ENCODE results near the gene ATP7A.
"Not testable (repeated sequence)": the region's sequence is repeated elsewhere in the genome, so short reads cannot be mapped to it uniquely, and the experiment has no call there.

Gene ATP7A

DNA sequence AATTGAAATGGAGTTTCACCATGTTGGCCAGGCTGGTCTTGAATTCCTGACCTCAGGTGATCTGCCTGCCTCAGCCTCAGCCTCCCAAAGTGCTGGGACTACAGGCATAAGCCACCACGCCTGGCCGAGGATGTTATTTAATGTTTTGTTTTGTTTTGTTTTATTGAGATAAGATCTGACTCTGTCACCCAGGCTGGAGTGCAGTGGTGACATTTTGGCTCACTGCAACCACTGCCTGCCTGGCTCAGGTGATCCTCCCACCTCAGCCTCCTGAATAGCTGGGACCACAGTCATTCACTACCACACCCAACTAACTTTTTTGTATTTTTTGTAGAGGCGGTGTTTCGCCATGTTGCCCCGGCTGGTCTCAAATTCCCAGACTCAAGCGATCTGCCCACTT lies 34.5 kb downstream of the ATP7A start:
- not testable (repeated sequence) for DNase-seq (ENCODE audit: low read depth in 4 of 4, low spot score in 1 of 4)

DNA sequence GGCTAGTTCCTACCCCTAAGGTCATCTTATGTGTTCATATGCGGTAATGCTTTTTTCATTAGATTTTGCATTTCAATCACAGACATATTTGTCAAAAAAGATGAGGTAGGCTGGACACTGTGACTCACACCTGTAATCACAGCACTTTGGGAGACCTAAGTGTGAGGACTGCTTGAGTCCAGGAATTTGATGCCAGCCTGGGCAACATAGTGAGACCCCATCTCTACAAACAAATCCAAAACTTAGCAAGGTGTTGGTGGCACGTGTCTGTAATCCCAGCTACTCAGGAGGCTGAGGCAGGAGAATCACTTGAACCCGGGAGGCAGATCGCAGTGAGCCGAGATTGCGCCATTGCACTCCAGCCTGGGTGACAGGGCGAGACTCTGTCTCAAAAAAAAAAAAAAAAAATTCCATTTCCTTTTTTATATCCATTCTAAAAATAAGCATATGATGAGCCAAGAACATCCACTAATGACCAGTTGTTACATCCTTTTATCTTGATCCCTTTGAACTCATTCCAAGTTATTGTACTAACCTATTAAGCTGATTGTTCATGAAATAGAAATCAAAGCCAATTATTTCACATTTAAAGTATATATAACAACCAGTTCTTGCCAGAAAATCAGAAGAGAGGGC lies 35.5 kb downstream of the ATP7A start:
- no peak for DNase-seq (ENCODE audit: low read depth in 4 of 4, low spot score in 1 of 4)

DNA sequence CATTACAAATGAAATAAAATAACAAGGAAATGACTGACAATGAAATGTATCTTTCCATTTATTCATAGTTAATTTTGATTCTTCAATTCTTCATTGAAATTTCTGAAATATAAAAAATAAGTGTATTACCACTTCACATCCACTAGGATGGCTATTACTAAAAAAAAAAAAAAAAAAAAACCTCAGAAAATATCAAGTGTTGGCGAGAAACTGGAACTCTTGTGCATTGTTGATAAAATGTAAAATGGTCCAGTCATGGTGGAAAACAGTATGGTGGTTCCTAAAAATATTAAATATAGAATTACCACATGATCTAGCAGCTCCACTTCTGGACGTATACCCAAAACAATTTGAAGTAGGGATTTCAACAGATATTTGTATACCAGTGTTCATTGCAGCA lies 36.1 kb downstream of the ATP7A start:
- DNase-seq (ENCODE audit: low read depth in 4 of 4, low spot score in 1 of 4), result no peak

DNA sequence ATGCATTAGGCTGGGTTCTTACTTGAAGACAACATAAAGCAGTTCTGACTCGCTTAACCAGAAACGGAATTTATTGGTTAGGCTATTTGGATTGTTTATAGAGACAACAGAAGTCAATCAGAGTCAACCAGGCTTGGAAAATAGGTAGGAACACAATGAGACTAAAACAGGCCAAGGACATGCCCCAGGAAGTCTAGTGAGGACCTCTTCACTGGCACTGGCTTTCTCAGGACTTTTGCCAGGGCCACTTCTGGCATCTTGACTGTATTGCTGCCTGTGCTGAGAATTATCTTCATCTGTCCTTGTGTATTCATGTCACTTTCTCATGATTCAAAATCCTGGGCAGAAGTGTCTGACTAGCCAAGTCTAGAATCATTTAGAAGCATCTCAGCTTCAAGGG lies 39.3 kb downstream of the ATP7A start:
- DNase-seq (ENCODE audit: low read depth in 4 of 4, low spot score in 1 of 4), result no peak

DNA sequence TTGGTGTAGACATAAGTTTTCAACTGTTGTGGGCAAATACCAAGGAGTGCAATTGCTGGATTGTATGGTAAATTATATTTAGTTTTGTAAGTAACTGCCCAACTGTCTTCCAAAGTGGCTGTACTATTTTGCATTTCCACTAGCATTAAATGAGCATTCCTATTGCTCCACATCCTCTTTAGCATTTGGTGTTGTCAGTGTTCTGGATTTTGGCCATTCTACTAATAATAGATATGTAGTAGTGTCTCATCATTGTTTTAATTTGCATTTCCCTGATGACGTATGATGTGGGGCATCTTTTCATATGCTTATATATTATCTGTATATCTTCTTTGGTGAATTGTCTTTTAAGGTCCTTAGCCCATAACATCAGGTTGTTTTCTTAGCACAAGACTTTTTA lies 41.7 kb downstream of the ATP7A start:
- no peak for DNase-seq (ENCODE audit: low read depth in 4 of 4, low spot score in 1 of 4)

DNA sequence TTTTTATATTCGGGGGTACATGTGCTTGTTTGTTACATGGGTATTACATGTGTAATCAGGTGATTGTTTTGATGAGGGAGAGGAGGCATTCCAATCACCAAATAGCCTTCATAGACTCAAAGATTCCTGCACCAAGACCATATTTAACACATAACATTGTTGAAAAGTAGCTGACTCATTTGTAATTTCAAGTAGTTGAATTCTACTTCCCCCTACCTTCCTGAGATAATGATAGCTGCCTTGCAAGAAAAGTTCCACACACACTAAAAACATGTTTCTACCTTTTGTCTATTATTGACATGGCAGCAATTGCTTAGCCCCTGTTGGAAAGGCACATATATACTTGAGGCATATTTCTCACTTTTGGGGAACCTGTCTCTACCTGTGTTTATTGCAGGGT lies 42.8 kb downstream of the ATP7A start:
- DNase-seq (ENCODE audit: low read depth in 4 of 4, low spot score in 1 of 4), result no peak

DNA sequence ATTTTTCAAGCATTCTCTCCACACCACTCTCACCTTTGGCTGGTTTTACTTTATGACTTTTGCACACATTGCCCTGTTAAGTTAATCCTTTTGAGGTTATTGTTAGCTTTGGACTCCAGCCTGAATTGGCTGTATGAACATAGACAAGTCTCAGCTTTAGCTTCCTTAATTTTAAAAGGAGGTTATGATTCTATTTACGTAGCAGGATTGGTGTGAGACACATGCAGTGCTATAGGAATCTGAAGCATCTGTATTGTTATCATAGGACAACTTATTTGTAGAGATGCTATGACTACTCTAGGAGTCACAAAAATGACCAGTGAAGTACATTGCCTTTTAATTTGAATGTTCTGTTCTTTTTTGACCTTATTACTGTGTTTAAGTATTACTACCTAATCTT lies 43.2 kb downstream of the ATP7A start:
- no peak for DNase-seq (ENCODE audit: low read depth in 4 of 4, low spot score in 1 of 4)

DNA sequence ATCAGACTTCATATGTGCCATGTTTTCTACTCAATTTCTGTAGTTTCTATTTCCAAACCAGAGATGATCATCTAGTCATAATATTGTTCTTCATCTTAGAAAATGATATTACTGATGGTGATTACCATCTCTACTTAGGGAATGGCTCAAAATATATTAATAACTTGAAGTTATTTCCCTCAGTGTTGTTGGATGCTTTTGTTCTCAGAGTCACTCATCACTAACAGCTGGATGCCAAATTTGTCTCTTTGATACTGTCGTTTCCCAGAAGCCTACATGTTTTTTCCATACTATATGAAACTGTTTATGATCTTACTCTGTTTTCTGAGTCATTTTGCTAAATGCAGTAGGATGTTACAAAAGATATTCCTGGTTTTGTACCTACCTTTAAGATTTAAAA lies 50.1 kb downstream of the ATP7A start:
- DNase-seq (ENCODE audit: low read depth in 4 of 4, low spot score in 1 of 4), result no peak

DNA sequence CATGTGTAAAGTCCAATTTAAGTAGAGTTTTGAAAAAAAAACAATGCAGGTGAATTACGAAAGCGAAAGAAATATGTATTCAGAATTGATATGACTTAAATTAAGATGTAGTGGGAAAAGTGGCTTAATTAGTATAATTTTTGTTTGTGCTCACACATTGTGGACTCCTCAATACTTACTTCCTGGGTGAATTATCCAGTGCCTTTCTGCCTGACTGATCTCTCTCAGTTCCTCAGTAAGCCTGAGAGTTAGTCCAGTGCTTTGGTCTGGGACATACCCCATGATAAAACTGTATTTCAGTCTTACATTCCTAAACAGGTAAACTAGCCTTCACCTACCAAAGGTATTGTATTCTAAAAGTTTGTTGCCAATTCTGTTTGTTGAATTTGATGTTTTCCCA lies 50.6 kb downstream of the ATP7A start:
- no peak for DNase-seq (ENCODE audit: low read depth in 4 of 4, low spot score in 1 of 4)

DNA sequence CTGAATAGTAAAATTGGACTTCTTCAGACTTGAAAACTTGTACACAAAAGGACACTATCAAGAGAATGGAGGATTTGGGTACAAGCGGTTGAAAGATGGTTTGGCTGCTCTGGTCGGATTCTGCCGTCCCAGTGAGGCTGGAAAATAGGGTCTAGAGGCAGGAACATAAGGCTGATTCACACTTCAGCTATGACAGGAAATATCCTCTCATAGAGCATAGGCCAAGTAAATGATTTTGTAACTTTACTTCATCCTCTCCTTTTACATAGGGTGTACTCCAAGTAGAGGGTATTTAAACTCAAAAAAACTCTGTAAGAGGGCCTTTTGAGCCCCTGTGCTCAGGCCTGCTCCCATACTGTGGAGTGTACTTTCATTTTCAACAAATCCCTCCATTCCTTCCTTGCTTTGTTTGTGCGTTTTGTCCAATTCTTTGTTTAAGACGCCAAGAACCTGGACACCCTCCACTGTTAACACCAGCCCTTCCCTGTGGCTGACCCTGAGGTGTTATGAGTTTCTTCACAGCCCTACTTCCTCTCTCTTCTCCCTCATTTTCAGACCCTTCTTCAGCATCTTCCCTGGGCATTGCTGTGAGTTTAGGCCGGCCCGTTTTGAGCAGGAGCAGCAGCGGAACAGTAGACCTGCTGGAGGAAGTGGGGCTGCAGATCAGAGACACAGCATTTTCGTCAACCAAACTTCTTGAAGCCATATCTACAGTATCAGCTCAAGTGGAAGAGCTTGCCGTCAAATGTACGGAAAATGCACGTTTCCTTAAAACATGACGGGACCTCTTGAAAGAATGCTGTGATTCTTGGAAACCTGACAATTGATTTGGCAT lies 51.8 kb downstream of the ATP7A start:
- DNase-seq (ENCODE audit: low read depth in 4 of 4, low spot score in 1 of 4), result peak in 1 of 4 experiments; percentile 7

DNA sequence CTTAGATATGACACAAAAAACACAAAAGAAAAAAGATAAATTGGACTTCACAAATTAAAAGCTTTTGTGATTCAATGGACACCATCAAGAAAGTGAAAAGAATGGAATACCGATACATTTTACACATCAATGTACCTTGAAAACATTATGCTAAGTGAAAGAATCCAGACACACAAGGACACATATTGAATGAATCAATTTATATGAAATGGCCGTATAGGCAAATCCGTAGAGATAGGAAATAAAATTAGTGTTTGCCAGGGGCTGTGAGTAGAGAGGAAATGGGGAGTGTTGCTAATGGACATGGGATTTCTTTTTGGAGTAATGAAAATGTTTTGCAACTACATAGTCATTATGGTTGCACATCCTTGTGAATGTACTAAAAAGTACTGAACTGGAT lies 55.9 kb downstream of the ATP7A start:
- DNase-seq (ENCODE audit: low read depth in 4 of 4, low spot score in 1 of 4), result no peak

DNA sequence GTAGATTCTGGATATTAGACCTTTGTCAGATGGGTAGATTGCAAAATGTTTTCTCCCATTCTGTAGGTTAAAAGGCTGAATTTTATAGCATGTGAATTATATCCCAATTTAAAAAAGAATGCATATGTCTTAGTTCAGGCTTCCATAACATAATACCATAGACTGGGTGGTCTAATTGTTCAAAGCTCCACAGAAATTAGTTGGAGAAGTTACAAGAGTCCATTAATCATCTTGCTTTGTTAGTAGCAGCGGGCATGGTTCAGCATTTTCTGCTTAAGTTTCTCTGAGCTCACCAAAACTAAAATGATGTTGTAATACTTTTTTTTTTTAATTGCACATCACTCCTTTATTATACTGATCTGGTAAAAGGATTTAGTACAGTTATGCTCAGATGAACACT lies 57.1 kb downstream of the ATP7A start:
- no peak for DNase-seq (ENCODE audit: low read depth in 4 of 4, low spot score in 1 of 4)

DNA sequence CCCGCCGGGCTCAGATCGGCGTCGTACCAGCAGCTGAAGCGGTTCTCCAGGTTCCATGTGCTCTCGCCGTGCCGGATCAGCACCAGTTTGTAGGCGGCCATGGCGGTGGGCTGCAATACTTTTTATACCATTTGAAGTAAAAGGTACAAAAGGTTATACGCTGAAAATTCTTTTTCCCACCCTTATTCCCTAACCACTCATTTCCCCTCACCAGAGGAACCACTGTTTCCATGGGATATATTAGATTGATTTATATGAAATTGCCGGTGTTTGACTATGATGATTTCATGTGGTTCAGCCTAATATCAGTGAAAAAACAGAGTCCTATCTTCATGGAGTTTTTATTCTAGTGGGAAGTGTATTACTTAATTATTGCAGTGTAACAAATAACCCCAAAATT lies 59.0 kb downstream of the ATP7A start, which contains the start of gene PGAM4:
Gene PGAM4 (minus strand): TSS at position 101 of the 400 bp plus-strand sequence. CDS start 0 bp downstream, at position 101.
- no peak for DNase-seq (ENCODE audit: low read depth in 4 of 4, low spot score in 1 of 4)

DNA sequence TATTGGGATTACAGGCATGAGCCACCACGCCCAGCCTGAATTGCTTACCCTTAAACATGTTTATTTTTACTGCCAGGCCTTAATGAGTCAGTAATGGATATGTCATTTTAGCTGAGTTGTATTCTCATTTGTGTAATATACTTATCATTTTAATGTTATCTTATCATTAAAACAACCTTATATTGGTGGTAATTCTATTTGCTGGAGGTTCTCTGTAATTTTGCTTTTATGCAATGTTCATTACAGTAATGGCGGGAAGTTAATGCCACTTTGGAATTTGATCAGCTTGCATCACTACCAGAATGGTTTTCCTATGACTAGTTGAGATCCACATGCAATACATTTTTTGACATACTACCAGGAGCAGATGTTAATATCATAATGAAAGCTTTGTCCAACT lies 65.3 kb downstream of the ATP7A start:
- DNase-seq (ENCODE audit: low read depth in 4 of 4, low spot score in 1 of 4), result no peak

DNA sequence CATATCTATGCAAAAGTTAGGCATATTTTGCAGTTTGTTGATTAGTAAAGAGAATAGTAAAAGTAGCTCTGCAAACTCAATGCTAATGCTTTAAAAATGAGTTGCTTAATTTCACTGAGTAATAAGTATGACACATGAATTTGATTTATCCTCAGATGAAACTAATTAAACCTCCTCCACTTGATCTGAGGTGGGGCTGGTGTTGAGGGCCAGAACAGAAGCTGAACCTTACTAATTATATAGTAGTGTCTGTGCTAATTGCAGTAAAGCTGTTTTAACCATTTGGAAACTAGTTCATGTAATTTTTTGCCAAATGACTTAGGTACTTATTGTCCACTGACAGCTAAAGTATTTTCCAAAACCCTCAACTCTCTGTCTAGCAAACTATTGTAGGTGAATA lies 66.6 kb downstream of the ATP7A start:
- DNase-seq (ENCODE audit: low read depth in 4 of 4, low spot score in 1 of 4), result no peak

DNA sequence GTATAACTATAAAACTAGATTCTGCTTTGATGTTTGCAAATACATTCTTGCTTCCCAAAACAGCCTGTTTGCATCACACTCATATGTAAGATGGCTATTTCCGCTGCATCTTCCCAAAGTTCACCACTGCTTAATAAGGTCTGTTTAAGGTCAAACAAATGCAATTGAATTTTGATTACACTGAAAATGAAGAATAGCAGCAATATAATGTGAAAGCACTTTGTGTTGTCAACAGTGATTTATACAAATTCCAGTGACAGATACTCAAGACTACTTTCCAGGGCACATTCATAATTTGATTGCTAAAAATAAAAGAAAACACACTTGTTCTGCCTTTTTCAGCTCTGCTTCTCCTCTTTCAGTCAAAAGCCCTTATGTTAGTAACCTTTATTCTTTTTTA lies 67.0 kb downstream of the ATP7A start:
- no peak for DNase-seq (ENCODE audit: low read depth in 4 of 4, low spot score in 1 of 4)

DNA sequence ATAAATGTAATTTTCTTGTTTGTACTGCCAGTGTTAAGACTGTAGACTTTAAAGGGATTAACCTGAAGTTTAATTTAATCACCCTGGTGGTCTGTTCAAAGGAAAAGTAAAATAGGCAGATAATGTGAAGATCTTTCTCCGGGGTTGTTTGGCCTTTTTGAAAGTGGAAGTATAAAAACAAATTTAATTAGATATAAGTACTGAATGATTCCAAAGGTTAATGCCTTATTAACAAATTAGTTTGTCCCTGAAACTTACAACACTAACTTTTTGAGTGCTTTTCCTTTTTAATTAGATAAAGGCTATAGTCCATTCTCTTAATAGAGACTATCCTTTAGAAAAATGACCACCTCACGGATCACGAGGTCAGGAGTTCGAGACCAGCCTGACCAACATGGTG lies 69.4 kb downstream of the ATP7A start:
- no peak for DNase-seq (ENCODE audit: low read depth in 4 of 4, low spot score in 1 of 4)

DNA sequence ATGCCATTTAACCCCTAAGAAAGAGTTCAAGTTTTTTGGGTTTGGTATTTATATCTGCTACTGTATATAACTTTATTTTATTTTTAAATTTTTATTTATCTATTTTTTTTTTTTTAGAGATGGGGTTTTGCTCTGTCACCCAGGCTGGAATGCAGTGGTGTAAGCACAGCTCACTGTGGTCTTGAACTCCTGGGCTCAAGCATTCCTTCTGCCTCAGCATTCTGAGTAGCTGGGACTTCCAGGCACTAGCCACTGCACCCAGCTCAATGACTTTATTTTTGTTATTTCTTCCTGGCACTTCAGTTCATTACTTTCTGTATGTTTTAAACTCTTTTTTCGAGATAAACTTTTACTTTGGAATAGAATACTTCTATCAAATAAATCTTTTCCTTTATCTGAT lies 101.4 kb downstream of the ATP7A start:
- no peak for DNase-seq (ENCODE audit: low read depth in 4 of 4, low spot score in 1 of 4)

DNA sequence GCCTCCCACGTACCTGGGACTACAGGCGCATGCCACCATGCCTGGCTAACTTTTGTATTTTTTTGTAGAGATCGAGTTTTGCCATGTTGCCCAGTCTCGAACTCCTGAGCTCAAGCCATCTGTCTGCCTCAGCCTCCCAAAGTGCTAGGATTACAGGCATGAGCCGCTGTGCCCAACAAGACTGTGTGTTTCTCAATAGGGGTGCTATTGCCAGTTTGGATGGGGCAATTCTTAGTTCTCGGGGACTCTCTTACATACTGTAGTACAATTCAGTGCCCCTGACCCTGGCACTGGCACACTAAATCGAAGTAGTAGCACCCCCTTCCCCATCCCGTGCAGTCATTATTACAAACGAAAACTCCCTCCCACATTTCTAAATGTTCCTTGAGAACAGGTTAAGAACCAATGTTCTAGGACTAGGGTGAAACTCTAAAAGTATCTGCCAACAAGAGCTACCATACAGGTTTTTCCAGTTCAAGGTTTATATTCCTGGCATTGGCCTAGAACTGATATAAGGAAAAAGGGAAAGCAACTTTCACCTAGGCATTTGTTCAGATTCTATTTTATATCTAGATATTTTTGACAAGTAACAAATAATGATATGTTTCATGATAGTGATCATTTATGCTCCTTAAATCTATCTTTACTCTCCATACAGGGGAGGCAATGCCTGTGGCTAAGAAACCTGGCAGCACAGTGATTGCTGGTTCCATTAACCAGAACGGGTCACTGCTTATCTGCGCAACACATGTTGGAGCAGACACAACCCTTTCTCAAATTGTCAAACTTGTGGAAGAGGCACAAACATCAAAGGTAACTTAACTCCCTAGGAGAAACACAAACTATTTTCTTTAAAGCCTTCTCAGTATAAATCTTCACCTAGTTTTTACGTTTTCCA lies 109.3 kb downstream of the ATP7A start:
- DNase-seq (ENCODE audit: low read depth in 4 of 4, low spot score in 1 of 4), result no peak

DNA sequence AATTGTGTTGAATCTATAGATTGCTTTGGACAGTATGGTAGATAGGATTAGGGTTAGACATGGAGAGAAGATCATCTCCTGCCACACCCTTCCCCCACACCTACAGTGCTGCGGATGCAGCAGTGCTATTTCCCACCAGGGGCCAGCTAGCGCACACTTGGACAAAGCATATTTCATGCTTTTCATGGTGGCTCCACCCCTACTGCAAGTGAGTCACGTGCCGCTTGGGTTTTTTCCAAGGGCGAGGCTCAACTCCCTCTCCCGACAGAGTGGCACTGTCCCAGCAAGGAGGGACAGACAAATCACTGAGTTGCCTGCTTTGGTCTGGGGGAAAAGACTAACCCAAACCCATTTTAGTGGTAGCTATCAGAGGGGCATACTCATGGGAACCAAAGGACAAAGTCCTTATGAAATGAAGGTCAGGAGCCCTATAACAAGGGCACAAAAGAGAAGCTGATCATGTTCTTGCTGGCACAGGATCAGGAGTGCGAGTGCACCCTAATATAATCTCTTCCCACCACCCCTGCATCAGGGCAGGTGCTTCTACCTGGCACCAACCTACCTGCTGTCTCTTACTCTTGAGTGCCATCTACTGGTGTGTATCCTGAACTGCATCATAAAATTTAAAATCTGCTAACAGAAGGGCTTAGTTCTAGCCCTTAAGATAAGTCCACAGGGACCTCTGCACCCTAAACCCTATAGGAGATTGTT lies 114.0 kb downstream of the ATP7A start:
- DNase-seq (ENCODE audit: low read depth in 4 of 4, low spot score in 1 of 4), result no peak

DNA sequence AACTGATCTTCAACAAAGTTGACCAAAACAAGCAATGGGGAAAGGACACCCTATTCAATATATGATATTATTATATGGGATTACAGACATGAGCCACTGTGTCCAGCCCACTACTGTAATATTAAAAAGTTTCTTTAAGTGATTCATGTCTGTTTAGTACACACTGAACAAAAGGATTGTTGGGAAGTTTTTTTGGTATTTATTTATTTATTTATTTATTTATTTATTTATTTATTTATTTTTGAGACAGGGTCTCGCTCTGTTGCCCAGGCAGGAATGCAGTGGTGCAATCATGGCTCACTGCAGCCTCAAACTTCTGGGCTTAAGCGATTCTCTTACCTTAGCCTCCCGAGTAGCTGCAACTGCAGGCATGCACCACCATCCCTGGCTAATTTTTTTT lies 117.3 kb downstream of the ATP7A start:
- DNase-seq (ENCODE audit: low read depth in 4 of 4, low spot score in 1 of 4), result no peak

Measured in stimulated activated CD4-positive, alpha-beta T cell treated with anti-CD3 and anti-CD28 coated beads, Interleukin-1b, Interleukin-23, amount 100 ng/mL, for 24 hours (primary cell).